NT2/D1 (cell line): Measurements from ENCODE around the gene GALNT1.

Experiments used
- DNase-seq: peaks from one replicate; pipeline ENCODE4 v3.0.0-alpha.2; 2011; ENCODE audit warnings: low read depth, low spot score
- H3K27me3 ChIP-seq: 2 replicates; pipeline ENCODE4 v1.6.0; 2011; ENCODE audit warnings: mild to moderate bottlenecking; ENCODE audit not compliant: insufficient read length, insufficient read depth
- H3K36me3 ChIP-seq: 2 replicates; pipeline ENCODE4 v1.6.1; 2011; ENCODE audit warnings: mild to moderate bottlenecking, low read length, mixed read lengths; ENCODE audit not compliant: insufficient read depth, insufficient read length
- H3K4me1 ChIP-seq: 2 replicates; pipeline ENCODE4 v1.5.1; 2011; ENCODE audit not compliant: insufficient read depth, insufficient read length
- H3K4me3 ChIP-seq: 2 replicates; pipeline ENCODE4 v1.5.1; 2011; ENCODE audit warnings: low read depth; ENCODE audit not compliant: insufficient read length
- H3K9ac ChIP-seq: 2 replicates; pipeline ENCODE4 v1.6.0; 2011; ENCODE audit warnings: low read depth; ENCODE audit not compliant: insufficient read length
- H3K9me3 ChIP-seq: 2 replicates; pipeline ENCODE4 v1.5.1; 2011; ENCODE audit warnings: mild to moderate bottlenecking, low read length; ENCODE audit not compliant: insufficient read depth
- SUZ12 ChIP-seq: IDR thresholded peaks from 2 replicates; pipeline ENCODE4 v1.6.1; 2011; ENCODE audit not compliant: insufficient read length, insufficient read depth; ENCODE audit errors: extremely low read depth
- YY1 ChIP-seq: IDR thresholded peaks from 2 replicates; pipeline ENCODE4 v1.6.1; 2011; ENCODE audit not compliant: insufficient read length, insufficient read depth
- ZNF274 ChIP-seq: IDR thresholded peaks from 2 replicates; pipeline ENCODE4 v1.6.1; 2011; ENCODE audit warnings: mild to moderate bottlenecking, low read depth, low read length

Gene GALNT1

DNA sequence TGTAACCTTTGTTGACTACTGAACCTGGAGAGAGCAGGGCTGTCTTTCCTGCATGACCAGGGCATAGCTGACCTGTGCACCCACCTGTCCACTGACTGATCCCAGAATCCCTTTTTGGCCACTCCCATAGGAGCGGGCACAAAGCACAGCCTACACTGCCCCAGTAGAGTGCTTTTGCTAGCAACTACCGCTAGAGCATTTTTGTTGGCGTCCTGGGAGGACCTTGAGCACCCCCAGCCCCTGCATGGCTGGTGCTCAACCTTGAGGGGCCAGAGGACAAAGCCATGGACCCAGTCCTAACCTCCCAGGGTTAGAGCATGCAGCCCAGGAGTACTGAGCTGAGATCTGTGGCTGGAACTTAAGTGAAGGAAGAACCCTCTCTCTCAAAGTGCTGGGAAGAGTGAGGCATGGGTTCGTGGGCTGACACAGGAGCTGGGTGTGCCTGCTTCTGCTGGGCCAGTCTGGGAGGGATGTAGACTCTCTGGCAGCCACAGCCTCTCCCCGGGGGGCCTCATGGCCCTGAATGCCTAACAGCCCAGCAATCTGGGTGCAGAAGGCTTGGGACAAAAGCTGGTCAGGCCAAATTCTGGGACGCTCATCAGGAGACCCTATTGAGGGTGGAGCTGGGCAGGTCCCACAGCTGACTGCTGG lies 140.0 kb downstream of the GALNT1 start:
- H3K9ac ChIP-seq = no peak overlapping the region
- peaks cover 10% of the 10 kb centered on the region for H3K9me3 ChIP-seq

GRCh38 chr18:35728676-35729075 lies 147.1 kb downstream of the GALNT1 start:
- Histone ChIP-seq H3K9ac (no peak overlapping the region), H3K4me1 (no peaks in the 10 kb centered on the region), H3K27me3 (no peaks in the 10 kb centered on the region), H3K36me3 (no peaks in the 10 kb centered on the region), H3K9me3 (peaks cover 11% of the 10 kb centered on the region; the same call in 1 of the 2 replicates), H3K4me3 (no peak overlapping the region)
- DNase-seq = no peak
- TF ChIP-seq SUZ12 (no peak), ZNF274 (no peak), YY1 (no peak)

More for the DNA sequence above, 140.0 kb downstream of the GALNT1 start:
- no peak overlapping the region for H3K4me3 ChIP-seq
- TF ChIP-seq YY1 = no peak
- TF ChIP-seq ZNF274 = no peak
- TF ChIP-seq SUZ12 = no peak
- no peaks in the 10 kb centered on the region for H3K27me3 ChIP-seq
- no peaks in the 10 kb centered on the region for H3K4me1 ChIP-seq
- no peak for DNase-seq
- H3K36me3 ChIP-seq = no peaks in the 10 kb centered on the region

DNA sequence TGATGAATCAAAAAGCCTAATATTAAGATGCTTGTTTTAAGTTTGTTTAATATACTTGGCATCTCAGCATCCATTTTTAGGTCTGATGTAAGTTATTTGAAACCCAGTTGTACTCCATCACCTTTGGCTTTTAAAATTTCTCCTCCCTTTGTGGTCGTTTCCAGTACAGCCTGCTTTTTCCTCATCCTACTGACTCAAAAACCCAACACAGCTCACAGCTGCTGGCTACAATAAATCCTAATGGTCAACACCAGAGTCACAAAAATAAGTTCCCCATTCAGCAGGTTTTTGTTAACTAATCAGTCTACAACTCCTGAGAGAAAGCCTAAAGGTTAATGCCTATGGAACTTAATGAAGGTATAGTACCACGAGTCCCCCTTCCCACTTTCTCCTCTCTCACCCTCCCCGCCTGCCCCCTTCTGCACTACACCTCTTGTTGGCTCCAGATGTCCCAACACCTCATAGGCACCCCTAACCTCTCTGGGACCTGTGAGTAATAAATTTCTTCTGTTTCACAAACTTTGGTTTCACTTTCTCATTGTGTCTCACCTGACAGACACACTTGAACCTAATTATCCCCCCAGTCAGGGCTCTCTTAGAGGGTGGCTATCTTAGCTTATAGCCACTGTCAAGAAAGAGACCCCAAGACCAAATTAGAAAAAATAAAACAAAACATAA lies 148.6 kb downstream of the GALNT1 start:
- Histone ChIP-seq H3K9me3 (peaks cover 11% of the 10 kb centered on the region), H3K36me3 (no peaks in the 10 kb centered on the region), H3K9ac (no peak overlapping the region), H3K27me3 (no peaks in the 10 kb centered on the region), H3K4me3 (no peak overlapping the region), H3K4me1 (no peaks in the 10 kb centered on the region)
- no peak for DNase-seq
- no peak for TF ChIP-seq SUZ12
- no peak for TF ChIP-seq ZNF274
- TF ChIP-seq YY1 = no peak

- Histone ChIP-seq H3K9me3 (peaks cover 11% of the 10 kb centered on the region), H3K27me3 (no peaks in the 10 kb centered on the region)
- no peak for DNase-seq
These were observed 149.3 kb downstream of the GALNT1 start for GRCh38 chr18:35730691-35731370.

GRCh38 chr18:35731701-35732100 lies 150.2 kb downstream of the GALNT1 start:
- TF ChIP-seq YY1 (no peak), ZNF274 (no peak), SUZ12 (no peak)
- Histone ChIP-seq H3K36me3 (no peaks in the 10 kb centered on the region), H3K27me3 (no peaks in the 10 kb centered on the region), H3K9me3 (peaks cover 11% of the 10 kb centered on the region), H3K4me1 (no peaks in the 10 kb centered on the region), H3K9ac (no peak overlapping the region), H3K4me3 (no peak overlapping the region)
- DNase-seq = no peak

More at GRCh38 chr18:35730691-35731370, 149.3 kb downstream of the GALNT1 start:
- Histone ChIP-seq H3K9ac (no peak overlapping the region), H3K4me3 (no peak overlapping the region), H3K4me1 (no peaks in the 10 kb centered on the region), H3K36me3 (no peaks in the 10 kb centered on the region)
- TF ChIP-seq SUZ12 (no peak), ZNF274 (no peak), YY1 (no peak)

DNA sequence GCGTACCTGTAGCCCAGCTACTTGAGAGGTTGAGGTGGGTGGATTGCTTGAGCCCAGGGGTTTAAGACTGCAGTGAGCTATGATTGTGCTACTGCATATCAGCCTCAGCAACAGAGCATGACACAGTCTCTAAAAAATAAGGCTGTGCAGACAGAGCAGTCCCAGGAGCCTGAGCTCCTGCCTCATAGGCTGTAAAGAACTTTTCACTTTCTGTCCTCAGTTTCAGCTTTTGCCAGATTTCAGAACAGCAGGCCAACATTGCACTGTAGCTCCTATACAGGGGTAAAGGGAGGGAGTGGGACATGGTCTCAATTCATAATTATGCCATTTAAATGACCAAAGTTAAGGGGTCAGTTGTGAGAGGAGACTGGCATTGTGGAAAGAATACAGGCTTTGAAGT lies 150.6 kb downstream of the GALNT1 start:
- Histone ChIP-seq H3K4me3 (no peak overlapping the region), H3K27me3 (no peaks in the 10 kb centered on the region), H3K4me1 (no peaks in the 10 kb centered on the region), H3K9me3 (peaks cover 11% of the 10 kb centered on the region), H3K36me3 (no peaks in the 10 kb centered on the region), H3K9ac (no peak overlapping the region)
- no peak for TF ChIP-seq ZNF274
- TF ChIP-seq YY1 = no peak
- no peak for TF ChIP-seq SUZ12
- no peak for DNase-seq

DNA sequence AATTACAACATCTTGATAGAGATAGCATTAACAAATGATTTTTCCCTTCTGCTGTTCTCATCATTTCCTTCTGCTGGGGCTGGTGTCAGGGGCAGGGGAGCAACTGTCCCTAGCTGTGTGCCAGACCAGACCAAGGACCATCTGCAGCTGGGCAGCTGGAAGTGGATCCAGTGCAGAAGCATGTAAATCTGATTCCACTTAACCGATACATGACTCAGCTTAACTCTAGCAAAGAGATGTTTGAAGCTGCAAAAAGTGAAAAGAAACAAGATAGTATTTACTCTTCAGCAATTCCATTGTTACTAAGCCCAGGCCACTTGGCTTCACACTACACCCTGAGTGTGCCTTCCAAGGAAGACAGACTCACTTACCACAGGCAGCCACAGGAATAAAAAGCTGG lies 151.1 kb downstream of the GALNT1 start:
- peaks cover 11% of the 10 kb centered on the region for H3K9me3 ChIP-seq
- no peak overlapping the region for H3K9ac ChIP-seq
- DNase-seq = no peak
- no peak overlapping the region for H3K4me3 ChIP-seq
- no peaks in the 10 kb centered on the region for H3K27me3 ChIP-seq
- H3K36me3 ChIP-seq = no peaks in the 10 kb centered on the region
- H3K4me1 ChIP-seq = no peaks in the 10 kb centered on the region
- TF ChIP-seq ZNF274 = no peak
- TF ChIP-seq SUZ12 = no peak
- no peak for TF ChIP-seq YY1
